Endothelial cell of umbilical vein (primary cell): Measurements from ENCODE around the gene HMGN5. TPM values are rescaled to one million over a fixed set of nuclear protein-coding genes. Genes with fewer than 3 reads are reported as not detected.

ENCODE experiments used
- BruUV-seq: library from RNA; stranded (reverse); fragments of 400-500 nt; replicated peaks from 2 replicates; lab custom pipeline; 2021; lab: Mats Ljungman, UMichigan
- CTCF ChIA-PET: fragments of 300-600, 350-600 bp; sonication (Branson Sonifier 250); formaldehyde crosslinking; loops from one replicate; lab custom pipeline; 2021; ENCODE audit warnings: antibody characterized with exemption, inconsistent platforms; lab: Charles Lee
- POLR2A ChIA-PET: fragments of 300-600, 350-600 bp; sonication (Branson Sonifier 250); formaldehyde crosslinking; loops from one replicate; lab custom pipeline; 2021; ENCODE audit warnings: antibody characterized with exemption, inconsistent platforms; lab: Charles Lee
- DNase-seq: peaks from one replicate; pipeline ENCODE4 v3.0.0-alpha.2; 2011; ENCODE audit warnings: low read depth, low spot score
- FAIRE-seq: peaks from 2 replicates; lab custom pipeline; 2011; peaks lifted over from hg19 to GRCh38; lab: Jason Lieb, UNC
- H2AFZ ChIP-seq: 2 replicates; pipeline ENCODE4 v1.6.0; 2012; ENCODE audit warnings: low read depth, low read length, control low read depth, inconsistent platforms
- H3K27ac ChIP-seq: 2 replicates; pipeline ENCODE4 v1.5.1; 2011; ENCODE audit warnings: low read depth, mild to moderate bottlenecking, control low read depth, low read length, moderate library complexity; ENCODE audit not compliant: insufficient read depth
- H3K27me3 ChIP-seq, 2 experiments: 2 replicates each; pipeline versions ENCODE4 v1.6.0 to v1.6.1; 2011; ENCODE audit warnings: low read length in 2 of 2, mixed read lengths in 1 of 2; ENCODE audit not compliant: control insufficient read depth in 2 of 2, insufficient read depth in 2 of 2
- H3K36me3 ChIP-seq, 2 experiments: 2 replicates in 1 of 2; 3 replicates in 1 of 2; pipeline ENCODE4 v1.5.1; 2011; ENCODE audit warnings: low read length in 2 of 2, mild to moderate bottlenecking in 1 of 2, moderate library complexity in 1 of 2; ENCODE audit not compliant: control insufficient read depth in 2 of 2, insufficient read depth in 2 of 2; ENCODE audit errors: extremely low read depth in 1 of 2
- H3K4me1 ChIP-seq: 3 replicates; pipeline ENCODE4 v1.5.1; 2011; ENCODE audit warnings: mild to moderate bottlenecking, low read length; ENCODE audit not compliant: control insufficient read depth, insufficient read depth; ENCODE audit errors: extremely low read depth
- H3K4me2 ChIP-seq: 2 replicates; pipeline ENCODE4 v1.6.1; 2011; ENCODE audit warnings: low read length, control low read depth, mixed read lengths; ENCODE audit not compliant: insufficient read depth
- H3K4me3 ChIP-seq, 3 experiments: fragments of 200-600 bp in 1 of 3; sonication (generic), shearing (Covaris generic) in 1 of 3; replicated peaks in 1 of 3; 2 replicates each; pipeline ENCODE4 v1.5.1; 2011 to 2016; ENCODE audit warnings: control low read depth in 3 of 3, low read length in 3 of 3, mild to moderate bottlenecking in 2 of 3, inconsistent platforms in 1 of 3, low read depth in 1 of 3, moderate library complexity in 1 of 3; ENCODE audit not compliant: insufficient read depth in 1 of 3
- H3K79me2 ChIP-seq: 2 replicates; pipeline ENCODE4 v1.6.0; 2012; ENCODE audit warnings: low read length, inconsistent platforms; ENCODE audit not compliant: control insufficient read depth, insufficient read depth
- H3K9ac ChIP-seq: replicated peaks from 2 replicates; pipeline ENCODE3; 2011; ENCODE audit warnings: low read length, control low read depth; ENCODE audit not compliant: insufficient read depth; ENCODE audit errors: extremely low read depth
- H3K9me1 ChIP-seq: replicated peaks from 3 replicates; pipeline ENCODE4 v1.6.0; 2011; ENCODE audit warnings: mild to moderate bottlenecking, low read length; ENCODE audit not compliant: control insufficient read depth, insufficient read depth; ENCODE audit errors: extremely low read depth
- H3K9me3 ChIP-seq: replicated peaks from 2 replicates; pipeline ENCODE4 v1.5.1; 2012; ENCODE audit warnings: low read length, inconsistent platforms; ENCODE audit not compliant: control insufficient read depth, insufficient read depth
- H4K20me1 ChIP-seq: replicated peaks from 2 replicates; pipeline ENCODE3; 2011; ENCODE audit warnings: mild to moderate bottlenecking, low read length; ENCODE audit not compliant: control insufficient read depth, insufficient read depth; ENCODE audit errors: extremely low read depth
- CTCF ChIP-seq, 2 donors: IDR thresholded peaks; 1 replicate in 1 of 2; 2 replicates in 1 of 2; pipeline ENCODE4 v1.5.1; 2011; ENCODE audit warnings: low read length in 2 of 2, mild to moderate bottlenecking in 2 of 2, moderate library complexity in 2 of 2, control low read depth in 1 of 2, inconsistent platforms in 1 of 2, low read depth in 1 of 2; ENCODE audit not compliant: insufficient read depth in 1 of 2; ENCODE audit errors: extremely low read depth in 1 of 2
- EZH2 ChIP-seq: IDR thresholded peaks from 2 replicates; pipeline ENCODE4 v1.6.1; 2012; ENCODE audit warnings: borderline replicate concordance, low read depth, mild to moderate bottlenecking, moderate library complexity, low read length, inconsistent platforms; ENCODE audit not compliant: severe bottlenecking
- FOS ChIP-seq: IDR thresholded peaks from 2 replicates; pipeline ENCODE4 v1.6.1; 2011; ENCODE audit warnings: mild to moderate bottlenecking, low read length, moderate library complexity, borderline replicate concordance; ENCODE audit not compliant: insufficient read depth
- GATA2 ChIP-seq: IDR thresholded peaks from 2 replicates; pipeline ENCODE4 v1.7.0; 2011; ENCODE audit warnings: low read depth, mild to moderate bottlenecking, moderate library complexity, mixed read lengths, low read length; ENCODE audit not compliant: insufficient read length, insufficient read depth
- JUN ChIP-seq: IDR thresholded peaks from 2 replicates; pipeline ENCODE4 v1.6.1; 2011; ENCODE audit warnings: borderline replicate concordance, low read depth; ENCODE audit not compliant: insufficient read length, insufficient read depth
- MYC ChIP-seq: IDR thresholded peaks from one replicate; pipeline ENCODE4 v1.6.1; 2011; ENCODE audit warnings: mild to moderate bottlenecking, low read depth, low read length
- POLR2A ChIP-seq: IDR thresholded peaks from 2 replicates; pipeline ENCODE4 v1.6.1; 2012; ENCODE audit warnings: low read depth, mild to moderate bottlenecking, control low read depth, low read length
- dilution Hi-C: fragments of 300-500 bp; cut with MboI; formaldehyde crosslinking; loops from one replicate; pipeline ENCODE4 v1.15.0; 2019; ENCODE audit warnings: low sequenced_read_pairs; ENCODE audit not compliant: extremely low pct_ligation_motif_present
- intact Hi-C: fragments of 100-400 bp; cut with micrococcal nuclease; formaldehyde crosslinking; loops from one replicate; pipeline ENCODE4 v1.10.0; 2022
- polyA plus RNA-seq, 4 experiments: library from polyadenylated mRNA; depleted of rRNA in 3 of 4; stranded (reverse) in 3 of 4; unstranded in 1 of 4; fragments of >200 nt; gene quantifications; 2 replicates each; pipeline versions ENCODE4 v1.2.1 to v1.2.3, GENCODE V29; 2011 to 2012; ENCODE audit warnings: missing spikeins in 1 of 4
- total RNA-seq: library from RNA; stranded (reverse); gene quantifications from 2 replicates; pipeline ENCODE4 v1.2.3, GENCODE V29; 2021
- TF ChIP-seq, protein P1 (sequence below): IDR thresholded peaks from 2 replicates; pipeline ENCODE4 v1.6.1; 2011; ENCODE audit not compliant: insufficient read depth, insufficient read length

HMGN5 gene
- total and polyA plus RNA-seq, 2 donors (not counting 3 experiments of a cell fraction or from before 2014, with no cell fraction given): 0.95 to 6.1 TPM

- no peaks in the 10 kb centered on the region for H3K9me3 ChIP-seq
- dilution Hi-C loops: no loop called here
- ChIA-PET CTCF (interaction anchor here (1.2 to 2.4 kb wide), 4 partner anchors 74 to 312 kb away, joined by 4 to 6 read pairs (median 5); partner anchors contain the start of genes BRWD3, HMGN5 and SH3BGRL), POLR2A (no interaction called here)
- no TSS peak for BruUV-seq
- peak overlapping the region; percentile 92 for H2AFZ ChIP-seq
- H4K20me1 ChIP-seq: no peaks in the 10 kb centered on the region
- H3K36me3 ChIP-seq: no peaks in the 10 kb centered on the region
- no peaks in the 10 kb centered on the region for H3K9me1 ChIP-seq
- H3K4me1 ChIP-seq: peaks cover 5% of the 10 kb centered on the region
- intact Hi-C loops: loop anchor here (1.0 to 2.0 kb wide), 2 partner anchors 81 to 311 kb away; partner anchors contain the start of gene SH3BGRL
- H3K4me3 ChIP-seq: peak overlapping the region; percentile 44 to 88 (median 48)
- DNase-seq: peak; percentile 95
- no peak overlapping the region for H3K27ac ChIP-seq
- H3K9ac ChIP-seq: peak overlapping the region; percentile 70
- H3K27me3 ChIP-seq: peaks cover 2 to 12% of the 10 kb centered on the region in 2 experiments
- no peaks in the 10 kb centered on the region for H3K79me2 ChIP-seq
- TF ChIP-seq POLR2A (no peak), GATA2 (no peak), CTCF (IDR thresholded peaks at IDR 0.05; ENCODE audit: extremely low read depth in 1 of 2, insufficient read depth in 1 of 2, low read depth in 1 of 2, low read length in 2 of 2) (no peak), JUN (no peak), EZH2 (no peak), MYC (no peak), FOS (no peak)
- TF ChIP-seq, protein P1, sequence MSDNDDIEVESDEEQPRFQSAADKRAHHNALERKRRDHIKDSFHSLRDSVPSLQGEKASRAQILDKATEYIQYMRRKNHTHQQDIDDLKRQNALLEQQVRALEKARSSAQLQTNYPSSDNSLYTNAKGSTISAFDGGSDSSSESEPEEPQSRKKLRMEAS: no peak
- FAIRE-seq: peak; percentile 96
- peak overlapping the region; percentile 94 for H3K4me2 ChIP-seq
Observed at GRCh38 chrX:81121513-81122363, 80.0 kb downstream of the HMGN5 start.
